ENCODE results near the gene RECK. TPM values are rescaled to one million over a fixed set of nuclear protein-coding genes. Genes with fewer than 3 reads are reported as not detected.

Gene RECK
- total RNA-seq, 4 donors from 2014 or later: 2.9 to 4.1 (median 3.5) TPM

- Histone ChIP-seq H3K36me3 (no peaks in the 10 kb centered on the region), H3K4me1 (no peaks in the 10 kb centered on the region), H3K27ac (no peak overlapping the region), H3K27me3 (no peaks in the 10 kb centered on the region), H3K9me3 (no peaks in the 10 kb centered on the region), H3K4me3 (no peak overlapping the region)
- TF ChIP-seq CTCF (IDR thresholded peaks at IDR 0.05 in 4 of 5, conservative IDR thresholded peaks at IDR 0.05 in 1 of 5) (no peak), POLR2A (IDR thresholded peaks at IDR 0.05) (no peak)
- ATAC-seq (no peak), DNase-seq (no peak)
- in situ Hi-C loops (cut with MboI; ENCODE audit: low sequenced_read_pairs in 4 of 4): loop anchor here in 1 of 4 donors (10.0 kb wide), 1 partner anchor 216 kb away; no protein-coding TSS in a partner anchor
- intact Hi-C loops (cut with DNase I; ENCODE audit: low total_unique reads): no loop called here
Measured at GRCh38 chr9:36109071-36109470, 72.4 kb downstream of the RECK start.

GRCh38 chr9:36110434-36110833, 73.7 kb downstream of the RECK start:
- in situ Hi-C loops (cut with MboI; ENCODE audit: low sequenced_read_pairs in 4 of 4) (no loop called here), intact Hi-C loops (cut with DNase I; ENCODE audit: low total_unique reads) (no loop called here)
- H3K27me3 ChIP-seq: no peaks in the 10 kb centered on the region
- no peak overlapping the region for H3K27ac ChIP-seq
- no peak for TF ChIP-seq POLR2A (IDR thresholded peaks at IDR 0.05)
- no peak for TF ChIP-seq CTCF (IDR thresholded peaks at IDR 0.05 in 4 of 5, conservative IDR thresholded peaks at IDR 0.05 in 1 of 5)
- H3K4me3 ChIP-seq: no peak overlapping the region
- no peaks in the 10 kb centered on the region for H3K36me3 ChIP-seq
- no peaks in the 10 kb centered on the region for H3K4me1 ChIP-seq
- no peak for ATAC-seq
- H3K9me3 ChIP-seq: no peaks in the 10 kb centered on the region
- no peak for DNase-seq

- no peak for TF ChIP-seq CTCF (IDR thresholded peaks at IDR 0.05 in 4 of 5, conservative IDR thresholded peaks at IDR 0.05 in 1 of 5)
- H3K27me3 ChIP-seq: no peaks in the 10 kb centered on the region
- H3K4me1 ChIP-seq: no peaks in the 10 kb centered on the region
- intact Hi-C loops (cut with DNase I; ENCODE audit: low total_unique reads): no loop called here
- DNase-seq (no peak), ATAC-seq (no peak)
- no peak overlapping the region for H3K4me3 ChIP-seq
- in situ Hi-C loops (cut with MboI; ENCODE audit: low sequenced_read_pairs in 4 of 4): no loop called here
- no peaks in the 10 kb centered on the region for H3K36me3 ChIP-seq
- H3K9me3 ChIP-seq: no peaks in the 10 kb centered on the region
- H3K27ac ChIP-seq: no peak overlapping the region
Measured at GRCh38 chr9:36112516-36112915, 75.8 kb downstream of the RECK start.

- no peak for TF ChIP-seq POLR2A (IDR thresholded peaks at IDR 0.05)
- TF ChIP-seq CTCF (IDR thresholded peaks at IDR 0.05 in 4 of 5, conservative IDR thresholded peaks at IDR 0.05 in 1 of 5): no peak
- intact Hi-C loops (cut with DNase I; ENCODE audit: low total_unique reads): no loop called here
- H3K36me3 ChIP-seq: no peaks in the 10 kb centered on the region
- H3K4me1 ChIP-seq: no peaks in the 10 kb centered on the region
- no peak overlapping the region for H3K4me3 ChIP-seq
- no peak overlapping the region for H3K27ac ChIP-seq
- H3K9me3 ChIP-seq: no peaks in the 10 kb centered on the region
- in situ Hi-C loops (cut with MboI; ENCODE audit: low sequenced_read_pairs in 4 of 4): no loop called here
- no peak for DNase-seq
- no peaks in the 10 kb centered on the region for H3K27me3 ChIP-seq
- no peak for ATAC-seq
Measured at GRCh38 chr9:36113999-36114398, 77.3 kb downstream of the RECK start.

GRCh38 chr9:36116593-36116992, 79.9 kb downstream of the RECK start:
- intact Hi-C loops (cut with DNase I; ENCODE audit: low total_unique reads): no loop called here

More at GRCh38 chr9:36116593-36116992, 79.9 kb downstream of the RECK start:
- TF ChIP-seq POLR2A (IDR thresholded peaks at IDR 0.05) (no peak), CTCF (IDR thresholded peaks at IDR 0.05 in 4 of 5, conservative IDR thresholded peaks at IDR 0.05 in 1 of 5) (no peak)
- ATAC-seq: no peak
- DNase-seq: no peak
- H3K27ac ChIP-seq: no peak overlapping the region
- in situ Hi-C loops (cut with MboI; ENCODE audit: low sequenced_read_pairs in 4 of 4): no loop called here
- H3K36me3 ChIP-seq: peaks cover 0 to under 1% of the 10 kb centered on the region in 2 donors
- no peaks in the 10 kb centered on the region for H3K9me3 ChIP-seq
- no peaks in the 10 kb centered on the region for H3K27me3 ChIP-seq
- H3K4me3 ChIP-seq: no peak overlapping the region
- H3K4me1 ChIP-seq: no peaks in the 10 kb centered on the region
